NCI-H2196 treated with DMSO at 0.1 percent for 48 hours (cell line): ENCODE results near the gene ALDH2.
A peak's percentile ranks its signal among the peaks of the same experiment; 100 is the strongest.
"Not testable (repeated sequence)": the region's sequence is repeated elsewhere in the genome, so short reads cannot be mapped to it uniquely, and the experiment has no call there.

ENCODE experiments used
- DNase-seq: peaks from one replicate; lab custom pipeline; 2025; ENCODE audit not compliant: unreplicated experiment; lab: John Stamatoyannopoulos, UW

Gene ALDH2

DNA sequence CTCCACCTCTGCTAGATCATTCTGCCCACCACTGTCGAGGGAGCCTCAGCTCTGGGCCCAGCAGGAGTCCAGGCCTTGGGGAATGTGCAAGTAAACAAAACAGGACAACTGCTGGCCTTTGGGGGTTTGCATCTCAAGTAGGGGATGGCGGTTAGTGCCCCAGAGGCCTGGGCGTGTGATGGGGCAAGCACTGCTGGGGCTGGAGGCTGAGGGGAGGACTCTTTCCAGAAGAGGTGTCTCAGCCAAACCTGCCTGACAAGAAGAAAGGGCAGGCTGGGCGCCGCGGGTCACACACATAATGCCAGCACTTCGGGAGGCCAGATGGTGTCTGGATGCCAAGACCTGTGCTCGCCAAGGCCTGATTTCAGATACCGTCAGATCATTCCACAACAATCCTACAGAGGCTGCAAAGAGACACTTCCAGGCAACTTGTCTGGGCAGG, 8.6 kb upstream of the ALDH2 start:
- DNase-seq: no peak

DNA sequence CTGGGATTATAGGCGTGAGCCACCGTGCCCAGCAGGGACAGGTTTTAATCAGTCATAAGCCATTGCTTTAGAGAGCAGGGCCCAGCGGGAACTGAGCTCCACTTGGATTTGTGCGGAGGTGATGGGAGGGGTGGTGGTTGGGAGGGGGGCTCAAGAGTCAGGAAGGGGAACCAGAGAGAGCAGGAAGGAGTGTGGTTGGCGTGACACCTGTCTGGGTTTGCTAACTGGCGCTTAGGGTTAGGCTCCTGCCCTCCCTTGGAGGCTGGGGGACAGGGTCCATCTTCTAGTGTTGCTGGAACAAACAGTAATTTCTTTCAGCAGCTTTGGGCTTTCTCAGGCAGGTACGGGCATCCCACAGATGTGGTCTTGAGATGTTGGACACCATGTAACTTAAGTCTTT, 7.5 kb upstream of the ALDH2 start:
- DNase-seq: no peak

DNA sequence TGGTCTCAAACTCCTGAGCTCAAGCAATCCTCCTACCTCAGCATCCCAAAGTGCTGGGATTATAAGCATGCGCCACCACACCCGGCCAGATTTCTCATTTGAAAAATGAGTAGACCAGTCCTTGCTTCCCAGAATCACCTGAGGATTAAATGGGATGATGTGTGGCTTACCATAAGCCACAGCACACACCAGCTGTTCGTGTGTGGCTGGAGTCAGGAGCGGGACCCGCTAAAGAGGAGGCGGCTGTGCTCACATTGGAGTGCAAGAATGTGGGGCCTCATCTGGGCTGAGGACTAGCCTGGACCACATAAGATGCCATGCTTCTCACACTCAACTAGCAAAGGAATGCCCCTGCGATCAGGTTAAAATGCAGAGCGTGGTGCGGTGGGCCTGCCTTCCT, 6.7 kb upstream of the ALDH2 start:
- no peak for DNase-seq

DNA sequence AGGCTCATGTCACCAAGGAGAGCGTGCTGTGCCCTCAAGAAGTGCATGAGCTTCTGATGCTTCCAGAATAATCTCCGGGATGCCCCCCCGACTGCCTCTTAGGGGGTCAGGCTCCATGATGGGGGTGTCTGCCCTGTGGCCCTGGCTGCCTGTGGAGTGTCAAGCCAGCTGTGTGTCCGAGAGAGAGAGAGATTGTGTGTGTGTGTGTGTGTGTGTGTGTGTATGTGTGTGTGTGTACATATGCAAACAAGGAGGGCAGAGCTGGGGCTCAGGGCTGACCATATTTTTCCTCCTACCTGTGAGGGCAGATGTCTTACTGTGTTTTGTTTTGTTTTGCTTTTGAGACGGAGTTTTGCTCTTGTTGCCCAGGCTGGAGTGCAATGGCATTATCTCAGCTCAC, 5.6 kb upstream of the ALDH2 start:
- no peak for DNase-seq

DNA sequence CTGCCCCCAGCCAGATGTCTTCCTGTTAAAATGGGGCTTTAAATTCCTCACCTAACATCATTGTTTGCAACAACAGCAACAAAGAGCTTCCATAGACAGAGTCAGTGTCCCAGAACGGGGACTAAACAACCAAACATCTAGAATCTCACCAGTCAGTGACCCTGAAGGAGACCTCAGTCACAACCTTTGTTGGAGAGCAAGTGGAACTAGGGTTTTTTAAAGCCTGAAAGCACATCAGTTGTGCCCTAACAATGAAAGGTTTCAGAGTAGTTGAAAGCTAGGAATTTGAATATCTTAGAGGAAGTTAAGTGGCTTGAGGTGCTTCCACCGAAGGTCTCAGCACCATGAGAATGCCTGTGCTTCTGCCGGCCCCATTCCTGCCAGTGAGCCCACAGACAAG, 5.0 kb upstream of the ALDH2 start:
- DNase-seq: no peak

DNA sequence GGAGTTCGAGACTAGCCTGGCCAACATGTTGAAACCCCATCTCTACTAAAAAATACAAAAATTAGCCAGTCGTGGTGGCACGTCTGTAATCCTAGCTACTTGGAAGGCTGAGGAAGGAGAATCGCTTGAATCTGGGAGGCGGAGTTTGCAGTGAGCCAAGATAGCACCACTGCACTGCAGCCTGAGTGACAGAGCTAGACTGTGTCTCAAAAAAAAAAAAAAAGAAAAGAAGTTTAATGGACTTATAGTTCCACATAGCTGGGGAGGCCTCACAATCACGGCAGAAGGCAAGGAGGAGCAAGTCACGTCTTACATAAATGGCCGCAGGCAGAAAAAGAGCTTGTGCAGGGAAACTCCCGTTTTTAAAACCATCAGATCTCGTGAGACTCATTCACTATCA, 3.2 kb upstream of the ALDH2 start:
- not testable (repeated sequence) for DNase-seq

DNA sequence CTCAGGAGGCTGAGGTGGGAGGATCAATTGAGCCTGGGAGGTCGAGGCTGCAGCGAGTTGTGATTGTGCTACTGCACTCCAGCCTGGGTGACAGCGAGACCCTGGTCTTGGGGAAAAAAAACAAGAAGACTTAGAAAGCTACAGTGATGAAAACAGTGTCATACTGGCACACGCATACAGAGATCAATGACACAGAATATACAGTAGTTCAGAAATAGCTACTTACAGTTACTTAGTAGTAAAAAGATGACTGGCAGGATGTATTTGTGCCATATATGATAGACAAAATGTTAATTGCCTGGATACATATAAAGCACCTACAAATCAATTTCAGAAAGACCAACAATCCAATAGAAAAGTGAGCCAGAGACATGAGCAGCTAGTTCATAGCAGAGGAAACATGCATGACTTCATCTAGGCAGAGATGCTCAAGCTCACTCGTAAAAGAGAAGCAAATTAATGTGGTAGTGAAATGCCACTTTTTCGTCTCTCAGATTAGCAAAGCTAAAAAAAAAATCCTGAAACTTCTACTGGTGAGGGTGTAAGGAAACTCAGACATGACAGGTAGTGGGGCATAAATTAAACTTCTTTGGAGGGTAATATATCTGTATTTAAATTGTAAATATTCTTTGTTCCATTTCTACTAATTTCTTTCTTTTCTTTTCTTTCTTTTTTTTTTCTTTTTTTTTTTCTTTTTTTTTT, 2.5 kb upstream of the ALDH2 start:
- DNase-seq: no peak

DNA sequence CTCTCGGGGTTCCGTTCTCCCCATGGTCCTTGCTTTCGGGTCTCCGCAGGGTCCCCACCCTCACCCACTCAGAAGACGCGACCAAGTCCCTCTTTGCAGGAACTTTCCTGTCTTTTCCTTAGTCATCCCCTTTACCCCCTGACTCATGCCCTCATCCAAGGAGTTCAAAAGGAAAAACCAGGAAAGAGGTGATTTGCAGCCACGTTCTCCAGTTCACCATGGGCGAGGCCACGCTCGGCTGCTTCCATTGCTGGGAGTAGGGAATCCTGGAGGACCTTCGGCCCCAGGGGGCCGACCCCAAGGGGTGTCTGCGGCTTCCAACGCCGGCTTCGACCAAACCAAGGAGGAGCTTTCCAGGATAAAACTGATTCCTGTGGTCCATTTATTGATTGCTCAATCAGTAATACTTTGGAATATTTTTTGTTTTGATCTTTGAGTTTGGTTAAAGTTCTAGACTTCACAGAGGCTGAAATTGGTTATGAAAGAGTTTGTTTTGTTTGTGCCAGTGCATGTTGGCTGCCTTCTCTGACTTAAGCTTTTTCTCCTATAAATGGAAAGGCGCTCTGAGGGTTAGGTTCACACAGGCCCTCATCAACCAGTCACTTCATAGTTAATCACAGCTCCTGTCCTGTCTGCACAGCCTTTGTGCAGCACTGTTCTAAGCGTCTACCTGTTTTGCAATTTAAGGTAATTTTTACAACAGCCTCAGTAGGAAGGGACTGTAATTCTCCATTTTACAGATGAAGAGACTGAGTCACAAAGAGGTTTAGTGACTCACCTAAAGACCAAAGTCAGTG, 827 bp downstream of the ALDH2 start:
- no peak for DNase-seq

DNA sequence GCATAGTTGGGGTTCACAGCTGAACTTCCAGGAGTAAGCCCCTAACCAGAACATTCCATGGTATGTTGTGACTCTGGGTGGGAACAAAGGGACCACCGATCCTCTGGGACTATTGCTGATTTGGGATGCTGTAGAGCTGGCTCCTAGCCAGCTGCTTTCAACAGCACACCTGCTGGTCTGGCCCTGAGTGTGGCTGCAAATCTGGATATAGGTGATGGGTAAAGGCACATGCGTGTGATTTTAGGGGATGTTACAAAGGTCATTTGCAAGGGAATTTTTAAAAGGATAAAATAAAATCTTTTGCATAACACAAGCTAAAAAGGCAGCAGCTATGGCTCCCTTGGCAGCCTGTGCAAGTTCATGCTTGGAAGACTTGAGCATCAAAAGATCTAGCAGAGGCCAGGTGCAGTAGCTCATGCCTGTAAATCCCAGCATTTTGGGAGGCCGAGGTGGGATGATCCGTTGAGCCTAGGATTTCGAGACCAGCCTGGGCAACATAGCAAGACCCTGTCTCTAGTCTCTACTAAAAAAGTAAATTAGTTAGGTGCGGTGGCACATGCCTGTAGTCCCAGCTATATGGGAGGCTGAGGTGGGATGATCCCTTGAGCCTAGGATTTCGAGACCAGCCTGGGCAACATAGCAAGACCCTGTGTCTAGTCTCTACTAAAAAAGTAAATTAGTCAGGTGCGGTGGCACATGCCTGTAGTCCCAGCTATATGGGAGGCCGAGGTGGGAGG, 1.6 kb downstream of the ALDH2 start:
- no peak for DNase-seq

DNA sequence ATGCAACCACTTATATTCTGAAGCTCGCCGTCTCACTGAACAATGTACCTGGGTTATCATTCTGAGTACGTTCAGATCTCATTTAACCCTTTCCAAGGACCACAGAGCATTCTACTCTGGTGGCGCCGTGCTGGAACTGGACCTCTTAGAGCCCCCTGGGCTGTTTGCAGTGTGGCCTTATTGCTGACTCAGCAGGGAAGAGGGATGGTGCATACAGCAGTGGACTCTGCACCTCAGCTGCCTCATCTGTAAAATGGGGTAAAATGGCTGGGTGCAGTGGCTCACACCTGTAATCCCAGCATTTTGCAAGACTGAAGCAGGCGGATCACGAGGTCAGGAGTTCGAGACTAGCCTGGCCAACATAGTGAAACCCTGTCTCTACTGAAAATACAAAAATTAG, 2.9 kb downstream of the ALDH2 start:
- DNase-seq: no peak

DNA sequence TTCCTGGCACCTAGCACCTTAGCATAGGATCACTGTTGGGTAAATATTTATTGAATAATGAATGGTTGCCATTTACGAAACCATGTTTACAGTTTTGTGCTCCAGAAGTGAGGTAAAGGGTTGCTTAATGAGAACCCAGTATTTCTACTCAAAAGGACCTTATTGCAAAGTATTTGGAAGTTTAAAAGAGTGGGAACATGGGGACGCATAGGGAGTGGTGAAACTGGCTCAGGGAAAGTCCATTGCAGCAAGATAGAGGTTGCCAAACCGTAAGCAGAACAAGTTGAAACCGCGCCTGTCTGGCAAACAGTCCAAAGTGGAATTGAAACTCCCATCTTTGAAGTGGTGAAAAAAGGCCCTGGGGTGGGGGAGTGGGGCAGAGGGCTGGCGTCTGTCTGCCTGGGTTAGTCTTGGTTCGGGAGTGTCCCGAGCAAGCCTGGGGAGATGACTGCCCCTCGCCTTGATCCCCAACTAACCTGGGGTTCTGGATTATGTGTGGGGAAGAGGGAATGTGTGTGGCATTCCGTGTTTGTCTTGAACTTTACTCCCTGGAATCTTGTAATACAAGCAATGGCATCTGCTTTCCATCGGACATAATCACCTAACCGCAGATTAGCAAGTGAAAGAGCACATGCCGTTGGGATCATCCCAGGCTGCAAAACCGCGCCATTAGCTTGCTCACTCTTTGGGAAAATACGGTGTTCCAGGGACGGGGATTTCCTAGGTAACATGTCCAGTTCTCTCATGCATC, 7.2 kb downstream of the ALDH2 start:
- no peak for DNase-seq

DNA sequence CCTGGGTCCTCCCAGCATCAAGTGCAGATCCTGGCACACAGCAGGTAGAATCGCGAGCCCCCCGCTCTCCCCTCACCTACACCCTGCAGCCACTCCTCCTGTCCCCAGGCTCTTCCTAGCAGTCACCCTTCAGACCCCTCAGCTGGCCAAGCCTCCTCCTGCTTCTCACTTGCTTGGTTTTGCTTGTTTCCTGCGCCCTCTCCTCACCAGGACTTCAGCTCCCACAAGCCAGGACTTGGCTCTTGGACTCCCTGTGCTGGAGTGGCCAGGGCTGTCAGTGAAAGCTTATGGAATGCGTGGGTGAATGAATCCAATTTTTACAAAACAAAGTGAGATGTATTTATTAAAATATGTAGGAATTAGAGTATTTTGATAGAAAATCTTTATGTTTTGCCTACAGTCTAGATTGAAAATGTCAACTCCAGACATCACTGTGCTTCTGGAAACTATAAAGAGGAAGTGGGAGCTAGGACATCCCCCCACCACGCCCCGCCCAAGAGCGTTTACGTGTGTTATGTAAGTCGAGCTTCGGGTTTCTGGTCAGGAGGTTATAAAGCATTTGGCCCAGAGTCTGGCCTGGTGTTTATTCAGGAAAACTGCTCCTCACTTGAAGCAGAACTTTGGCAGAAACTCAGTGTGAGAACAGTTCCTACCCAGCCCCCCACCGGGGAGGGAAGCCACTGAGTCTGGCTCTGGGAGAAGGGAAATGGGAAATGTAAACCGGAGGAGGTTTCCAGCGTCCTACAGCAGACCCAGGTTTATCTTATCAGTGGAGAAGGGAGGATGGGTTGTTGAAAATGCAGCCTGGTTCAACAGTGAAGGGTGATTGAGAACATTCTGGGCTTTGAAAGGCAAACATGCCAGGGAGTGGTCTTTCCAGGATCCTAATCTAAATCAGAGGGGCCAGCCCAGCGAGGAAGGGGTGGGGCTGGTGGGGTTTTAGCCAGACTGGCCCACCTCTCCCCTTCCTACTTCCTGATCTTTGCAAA, 8.8 kb downstream of the ALDH2 start:
- peak; percentile 76 for DNase-seq

DNA sequence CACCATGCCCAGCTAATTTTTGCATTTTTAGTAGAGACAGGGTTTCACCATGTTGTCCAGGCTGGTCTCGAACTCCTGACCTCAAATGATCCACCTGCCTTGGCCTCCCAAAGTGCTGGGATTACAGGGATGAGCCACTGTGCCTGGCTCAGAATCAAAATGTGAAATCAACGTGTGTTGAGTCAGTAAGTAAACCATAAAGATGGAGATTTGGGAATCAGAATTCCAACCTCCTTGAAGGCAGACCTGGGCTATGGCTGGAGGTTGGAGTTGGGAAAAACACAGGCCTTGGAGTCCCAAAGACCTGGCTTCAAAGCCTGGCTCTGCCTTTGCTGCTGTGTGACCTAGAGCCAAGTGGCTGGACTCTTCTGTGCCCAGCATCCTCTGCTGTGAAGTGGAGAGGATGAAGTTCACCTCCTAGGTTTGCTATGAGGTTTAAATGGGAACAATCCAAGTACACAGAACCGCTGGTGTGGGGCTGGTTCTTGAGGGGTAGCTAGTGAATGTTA, 10.2 kb downstream of the ALDH2 start:
- no peak for DNase-seq

DNA sequence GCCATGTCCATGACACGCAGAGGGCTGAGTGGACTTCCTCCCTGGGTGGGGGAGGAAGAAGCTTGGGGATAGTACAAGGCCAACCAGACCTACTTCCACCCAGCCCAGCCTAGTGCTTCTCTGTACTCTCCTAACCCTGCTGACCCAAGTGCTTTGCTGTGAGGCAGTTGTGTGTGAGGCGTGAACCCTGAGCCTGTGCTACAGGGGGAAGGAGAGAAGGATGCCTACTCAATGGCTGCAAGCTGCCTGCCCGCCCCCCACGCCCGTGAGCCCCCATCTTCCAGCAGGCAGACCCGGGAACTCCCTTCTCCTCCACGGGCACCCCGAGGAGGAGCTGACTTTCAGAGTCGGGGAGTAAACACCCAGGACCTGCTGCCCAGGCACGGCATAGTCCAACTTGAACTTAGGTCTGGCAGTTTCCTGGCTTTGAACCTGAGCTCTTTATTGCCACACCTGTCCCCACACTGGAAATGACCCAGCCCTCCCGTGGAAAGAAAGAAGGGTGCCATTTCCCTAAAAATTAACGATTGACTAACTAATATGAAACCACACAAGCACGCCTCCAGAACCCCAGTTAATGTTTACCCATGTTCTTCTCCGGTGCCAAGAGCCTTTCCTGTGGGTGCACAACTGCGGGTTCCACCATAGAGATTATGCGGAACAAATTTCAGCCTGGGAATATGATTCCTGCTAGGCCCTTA, 10.8 kb downstream of the ALDH2 start:
- no peak for DNase-seq

DNA sequence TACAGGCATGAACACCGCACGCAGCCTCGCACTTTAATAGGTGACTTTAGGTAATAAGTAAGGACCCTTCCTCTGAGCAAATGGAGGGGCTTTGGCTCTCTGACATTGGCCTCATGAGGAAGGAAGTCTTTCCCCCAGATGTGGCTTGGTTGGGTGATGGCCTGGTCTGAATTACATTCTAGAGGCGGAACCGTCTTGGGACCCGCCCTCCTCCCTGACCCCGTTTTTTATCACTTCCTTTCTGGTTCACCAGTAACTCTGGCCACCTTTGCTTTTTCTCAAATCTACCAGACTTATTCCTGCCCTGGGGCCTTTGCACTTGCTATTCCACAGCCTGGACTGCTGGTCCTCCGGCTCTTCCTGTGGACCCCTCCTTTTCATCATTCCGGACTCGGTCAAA, 13.4 kb downstream of the ALDH2 start:
- DNase-seq: no peak

DNA sequence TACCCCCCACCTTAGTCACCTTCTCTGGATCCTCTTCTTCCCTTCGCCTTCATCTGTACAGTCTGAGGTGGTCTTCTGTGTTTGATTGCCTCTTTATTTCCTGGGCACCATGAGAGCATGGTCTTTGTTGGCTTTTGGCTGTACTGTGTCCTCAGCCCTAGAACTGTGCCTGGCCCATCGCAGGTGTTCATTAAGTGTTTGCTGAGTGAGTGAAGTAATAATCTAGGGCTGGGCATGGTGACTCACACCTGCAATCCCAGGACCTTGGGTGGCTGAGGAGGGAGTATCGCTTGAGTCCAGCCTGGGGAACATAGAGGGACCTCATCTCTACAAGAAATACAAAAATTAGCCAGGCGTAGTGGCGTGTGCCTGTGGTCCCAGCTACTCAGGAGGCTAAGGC, 13.9 kb downstream of the ALDH2 start:
- no peak for DNase-seq

DNA sequence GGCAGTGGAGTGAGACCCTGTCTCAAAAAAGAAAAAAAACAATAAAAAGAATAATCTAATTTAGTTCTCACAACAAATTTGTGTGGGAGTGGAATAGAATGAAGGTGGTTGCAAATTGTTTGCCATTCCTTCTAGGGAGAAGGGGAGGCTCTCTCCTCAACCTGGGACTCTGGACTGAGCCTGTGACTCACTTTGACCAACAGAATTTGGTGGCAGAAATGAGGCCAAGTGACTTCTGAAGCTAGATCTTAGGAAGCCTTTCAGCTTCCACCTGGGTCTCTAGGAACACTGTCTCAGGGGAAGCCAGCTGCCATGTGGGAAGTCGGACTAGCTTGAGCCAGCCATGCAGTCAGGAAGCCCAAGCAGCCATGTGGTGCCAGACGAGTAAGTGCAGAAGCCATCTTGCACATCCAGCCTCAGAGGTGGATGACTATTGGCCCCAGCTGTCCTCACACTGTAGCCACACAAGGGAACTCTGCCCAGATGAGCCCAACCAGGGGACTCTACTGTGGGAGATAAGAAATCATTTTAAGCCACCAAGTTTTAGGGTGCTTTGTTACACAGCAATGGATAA, 14.4 kb downstream of the ALDH2 start:
- DNase-seq: no peak

DNA sequence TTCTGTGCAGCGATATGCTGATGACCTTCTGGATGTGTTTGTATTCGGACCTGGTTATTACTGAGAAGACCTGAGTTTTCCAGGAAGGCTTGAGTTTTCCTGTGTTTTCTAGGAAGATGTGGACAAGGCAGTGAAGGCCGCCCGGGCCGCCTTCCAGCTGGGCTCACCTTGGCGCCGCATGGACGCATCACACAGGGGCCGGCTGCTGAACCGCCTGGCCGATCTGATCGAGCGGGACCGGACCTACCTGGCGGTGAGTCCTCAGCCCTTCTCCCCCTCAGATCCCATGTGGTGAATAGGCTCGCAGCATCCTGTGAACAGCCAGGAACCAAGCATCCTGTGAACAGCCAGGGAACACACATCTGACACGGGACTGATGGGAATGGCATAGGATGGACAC, 16.3 kb downstream of the ALDH2 start:
- DNase-seq: no peak

DNA sequence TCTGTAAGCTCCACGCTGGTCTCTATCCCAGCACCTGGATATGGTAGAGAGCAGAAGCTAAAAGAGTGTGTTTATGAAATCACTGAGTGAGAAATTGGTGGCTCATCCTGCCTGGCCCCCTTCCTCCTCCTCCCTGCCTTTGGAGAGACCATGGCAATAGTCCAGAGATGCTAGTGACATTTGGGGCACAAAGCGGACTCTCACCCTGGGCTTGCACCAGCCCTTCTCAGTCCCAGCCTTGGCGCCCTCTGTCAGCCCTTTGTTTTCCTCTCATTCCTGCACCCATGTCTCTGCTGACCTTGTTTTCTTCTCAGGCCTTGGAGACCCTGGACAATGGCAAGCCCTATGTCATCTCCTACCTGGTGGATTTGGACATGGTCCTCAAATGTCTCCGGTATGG, 18.2 kb downstream of the ALDH2 start:
- no peak for DNase-seq
